Transverse colon (tissue), 4 donors: ENCODE measurements around the gene TMEM86A. TPM values are rescaled to one million over a fixed set of nuclear protein-coding genes. Genes with fewer than 3 reads are reported as not detected.
A peak's percentile ranks its signal among the peaks of the same experiment; 100 is the strongest.

Source experiments
- DNase-seq: peaks from one replicate; pipeline ENCODE4 v3.0.0-alpha.2; 2019
- H3K27ac ChIP-seq, 4 donors: fragments of 200-600 bp; sonication (generic); 2 replicates each; pipeline ENCODE4 v1.5.1; 2016 to 2018; ENCODE audit warnings: inconsistent platforms in 4 of 4
- H3K27me3 ChIP-seq: fragments of 200-600 bp; sonication (generic); 2 replicates; pipeline ENCODE4 v1.5.1; 2017; ENCODE audit warnings: inconsistent platforms
- H3K36me3 ChIP-seq, 4 donors: fragments of 200-600 bp; sonication (generic); 2 replicates each; pipeline ENCODE4 v1.5.1; 2017 to 2019; ENCODE audit warnings: inconsistent platforms in 4 of 4
- H3K4me1 ChIP-seq, 4 donors: fragments of 200-600 bp; sonication (generic); 2 replicates each; pipeline ENCODE4 v1.5.1; 2017 to 2020; ENCODE audit warnings: inconsistent platforms in 4 of 4
- H3K4me3 ChIP-seq, 4 donors: fragments of 200-600 bp; sonication (generic); 1 replicate in 1 of 4; 2 replicates in 3 of 4; pipeline versions ENCODE4 v1.5.1 to v1.6.1; 2017 to 2019; ENCODE audit warnings: inconsistent platforms in 4 of 4
- H3K9me3 ChIP-seq, 2 donors: fragments of 200-600 bp; sonication (generic); 2 replicates each; pipeline ENCODE4 v1.5.1; 2017 to 2019; ENCODE audit warnings: inconsistent platforms in 2 of 2
- EP300 ChIP-seq: sonication (generic); formaldehyde crosslinking; IDR thresholded peaks from one replicate; pipeline ENCODE4 v1.6.1; 2017; ENCODE audit warnings: antibody characterized with exemption, low read depth
- POLR2A ChIP-seq: fragments of 450-650 bp; IDR thresholded peaks from one replicate; pipeline ENCODE4 v1.6.1; 2016; ENCODE audit warnings: antibody characterized with exemption, mild to moderate bottlenecking, moderate library complexity
- POLR2AphosphoS5 ChIP-seq, 3 donors: sonication (generic); formaldehyde crosslinking; IDR thresholded peaks; one replicate each; pipeline ENCODE4 v1.6.1; 2016; ENCODE audit warnings: antibody characterized with exemption in 3 of 3
- WGBS, 2 donors: methylation state at CpG; one replicate each; pipeline ENCODE4 v1.1.5; 2018; ENCODE audit warnings: low coverage in 1 of 2; 5-methylcytosine and 5-hydroxymethylcytosine counted together
- in situ Hi-C, 4 donors: fragments of 200-750 bp; cut with MboI; loops; one replicate each; pipeline versions ENCODE4 v1.15.0 to v1.15.1; 2017; ENCODE audit warnings: low sequenced_read_pairs in 3 of 4, low pct_ligation_motif_present in 1 of 4, low pct_unique_long_range_greater_than_20kb in 1 of 4
- intact Hi-C: fragments of 100-400 bp; cut with DNase I; formaldehyde crosslinking; loops from one replicate; pipeline ENCODE4 v1.15.1; 2023; ENCODE audit warnings: low total_unique reads
- total RNA-seq, 4 donors: library from RNA; depleted of rRNA; stranded (reverse); fragments of >200 nt; gene quantifications; one replicate each; pipeline ENCODE4 v1.1.0, GENCODE V29; 2016
- TF ChIP-seq, protein P1 (sequence below), 5 experiments: fragments of 200-600 bp in 3 of 5; fragments of 450-650 bp in 2 of 5; sonication (generic) in 3 of 5; IDR thresholded peaks; 1 replicate in 2 of 5; 2 replicates in 3 of 5; pipeline ENCODE4 v1.5.1; 2016 to 2017; ENCODE audit warnings: antibody characterized with exemption in 5 of 5, inconsistent platforms in 3 of 5, mild to moderate bottlenecking in 2 of 5, moderate library complexity in 1 of 5

The TMEM86A gene
- total RNA-seq, 4 donors from 2014 or later: 2.6 to 4.9 (median 3.6) TPM

DNA sequence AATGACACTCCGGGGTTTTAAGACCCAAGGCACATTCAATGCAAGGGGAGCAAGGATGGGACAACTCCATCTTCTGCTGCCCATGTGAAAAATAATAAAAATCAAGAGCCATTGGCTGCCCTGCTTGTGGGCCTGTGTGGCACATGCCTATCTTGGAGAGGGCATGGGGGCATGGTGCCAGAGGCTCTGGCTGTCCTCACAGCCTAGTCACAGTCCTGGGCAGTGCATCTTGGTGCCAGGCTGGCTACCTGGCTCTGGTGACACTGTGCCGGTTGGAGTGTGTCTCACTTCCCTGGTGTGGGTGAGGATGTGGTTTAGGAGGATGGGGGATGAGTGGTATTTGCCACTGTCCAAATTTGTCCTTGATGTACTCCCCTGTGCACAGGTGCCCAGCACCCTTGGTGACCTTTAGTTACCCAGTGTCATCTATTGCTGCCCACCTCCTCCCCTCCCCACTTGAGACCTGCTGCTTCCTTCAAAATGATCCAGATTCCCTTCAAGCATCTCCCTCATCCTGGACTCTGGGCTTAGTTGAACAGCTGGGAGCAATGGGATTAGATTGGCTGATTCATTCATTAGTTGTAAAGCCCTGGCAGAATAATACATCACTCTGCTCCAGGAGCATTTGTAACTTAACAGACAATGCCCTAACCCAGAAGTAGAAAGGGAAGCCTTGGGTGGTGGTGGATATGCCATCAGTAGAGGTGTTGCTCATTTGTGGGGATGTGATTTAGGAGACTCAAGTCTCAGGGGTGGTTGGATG is 4.6 kb downstream of the TMEM86A start:
- no peaks in the 10 kb centered on the region for H3K27me3 ChIP-seq
- 82% methylated on average over 2 of the region's 2 CpGs; no CpG with 5 or more reads in 1 of the 2 donors for WGBS, 2 donors
- no peak for DNase-seq

GRCh38 chr11:18704045-18704645 is 5.6 kb downstream of the TMEM86A start:
- 82% methylated on average over 5 of the region's 5 CpGs; no CpG with 5 or more reads in 1 of the 2 donors for WGBS, 2 donors
- Histone ChIP-seq H3K36me3 (no peaks in the 10 kb centered on the region), H3K27me3 (no peaks in the 10 kb centered on the region), H3K4me1 (peaks cover 9 to 30% (median 14%) of the 10 kb centered on the region in 4 donors), H3K4me3 (no peak overlapping the region), H3K27ac (peak overlapping the region in 1 of 4 donors; percentile 44), H3K9me3 (no peaks in the 10 kb centered on the region)
- in situ Hi-C loops (loop anchor here in 2 of 4 donors (5.0 to 10.0 kb wide), 2 partner anchors 67 to 69 kb away; partner anchors contain the start of gene SPTY2D1 (in 1 of the 2)), intact Hi-C loops (no loop called here)
- TF ChIP-seq POLR2AphosphoS5 (IDR thresholded peaks at IDR 0.05): no peak
- TF ChIP-seq, protein P1, sequence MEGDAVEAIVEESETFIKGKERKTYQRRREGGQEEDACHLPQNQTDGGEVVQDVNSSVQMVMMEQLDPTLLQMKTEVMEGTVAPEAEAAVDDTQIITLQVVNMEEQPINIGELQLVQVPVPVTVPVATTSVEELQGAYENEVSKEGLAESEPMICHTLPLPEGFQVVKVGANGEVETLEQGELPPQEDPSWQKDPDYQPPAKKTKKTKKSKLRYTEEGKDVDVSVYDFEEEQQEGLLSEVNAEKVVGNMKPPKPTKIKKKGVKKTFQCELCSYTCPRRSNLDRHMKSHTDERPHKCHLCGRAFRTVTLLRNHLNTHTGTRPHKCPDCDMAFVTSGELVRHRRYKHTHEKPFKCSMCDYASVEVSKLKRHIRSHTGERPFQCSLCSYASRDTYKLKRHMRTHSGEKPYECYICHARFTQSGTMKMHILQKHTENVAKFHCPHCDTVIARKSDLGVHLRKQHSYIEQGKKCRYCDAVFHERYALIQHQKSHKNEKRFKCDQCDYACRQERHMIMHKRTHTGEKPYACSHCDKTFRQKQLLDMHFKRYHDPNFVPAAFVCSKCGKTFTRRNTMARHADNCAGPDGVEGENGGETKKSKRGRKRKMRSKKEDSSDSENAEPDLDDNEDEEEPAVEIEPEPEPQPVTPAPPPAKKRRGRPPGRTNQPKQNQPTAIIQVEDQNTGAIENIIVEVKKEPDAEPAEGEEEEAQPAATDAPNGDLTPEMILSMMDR (IDR thresholded peaks at IDR 0.05): no peak
- no peak for TF ChIP-seq EP300
- no peak for TF ChIP-seq POLR2A
- DNase-seq: no peak

More for the DNA sequence above, 4.6 kb downstream of the TMEM86A start:
- Histone ChIP-seq H3K4me3 (no peak overlapping the region), H3K36me3 (no peaks in the 10 kb centered on the region), H3K27ac (no peak overlapping the region), H3K9me3 (no peaks in the 10 kb centered on the region), H3K4me1 (peaks cover 9 to 33% (median 17%) of the 10 kb centered on the region in 4 donors)
- TF ChIP-seq, protein P1 (IDR thresholded peaks at IDR 0.05): no peak
- no peak for TF ChIP-seq POLR2A
- TF ChIP-seq EP300: no peak
- in situ Hi-C loops: loop anchor here in 2 of 4 donors (5.0 to 10.0 kb wide), 2 partner anchors 66 to 68 kb away; partner anchors contain the start of gene SPTY2D1 (in 1 of the 2)
- intact Hi-C loops: no loop called here

- Histone ChIP-seq H3K4me3 (no peak overlapping the region), H3K27me3 (no peaks in the 10 kb centered on the region), H3K9me3 (no peaks in the 10 kb centered on the region), H3K27ac (peak overlapping the region in 1 of 4 donors; percentile 44), H3K4me1 (peaks cover 9 to 25% (median 12%) of the 10 kb centered on the region in 4 donors), H3K36me3 (no peaks in the 10 kb centered on the region)
- no peak for DNase-seq
- intact Hi-C loops: no loop called here
- WGBS, 2 donors: 17 to 39% methylated on average over 1 of the region's 1 CpG
- in situ Hi-C loops: loop anchor here in 2 of 4 donors (5.0 to 10.0 kb wide), 2 partner anchors 67 to 70 kb away; partner anchors contain the start of gene SPTY2D1 (in 1 of the 2)
- TF ChIP-seq POLR2AphosphoS5 (IDR thresholded peaks at IDR 0.05): no peak
- no peak for TF ChIP-seq POLR2A
- TF ChIP-seq EP300: no peak
- TF ChIP-seq, protein P1 (IDR thresholded peaks at IDR 0.05): no peak
Measured at GRCh38 chr11:18704698-18705097, 6.1 kb downstream of the TMEM86A start.

DNA sequence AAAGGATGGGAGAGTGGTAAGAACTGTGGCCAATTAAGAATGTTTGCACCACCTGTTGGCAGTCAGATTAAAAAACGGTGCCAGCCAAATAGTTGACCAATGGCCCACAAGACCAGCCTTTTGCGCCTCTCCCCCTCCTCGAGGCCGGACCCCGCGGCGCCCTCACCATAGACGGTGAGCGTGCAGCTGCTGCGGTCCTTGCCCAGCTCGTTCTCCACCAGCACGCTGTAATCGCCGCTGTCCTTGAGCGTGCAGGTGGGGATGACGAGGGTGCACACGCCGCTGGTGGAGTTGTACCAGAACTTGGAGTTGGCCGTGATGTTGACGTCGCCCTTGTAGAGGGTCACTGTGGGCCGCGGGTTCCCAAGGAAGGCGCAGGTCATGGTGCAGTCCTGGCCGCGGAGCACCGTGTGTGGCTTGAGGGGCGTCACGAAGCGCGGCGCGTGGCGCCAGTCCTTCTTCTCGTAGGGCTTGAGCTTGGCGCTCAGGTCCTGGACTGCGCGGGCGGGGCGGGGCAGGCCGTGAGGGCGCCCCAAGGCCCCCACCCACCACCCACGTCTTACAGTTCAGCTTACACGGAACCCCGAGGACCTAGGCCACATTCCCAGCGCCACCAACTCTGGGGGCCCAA is 7.2 kb downstream of the TMEM86A start:
- intact Hi-C loops: no loop called here
- Histone ChIP-seq H3K36me3 (no peaks in the 10 kb centered on the region), H3K9me3 (no peaks in the 10 kb centered on the region), H3K4me1 (peaks cover 9 to 19% (median 12%) of the 10 kb centered on the region in 4 donors), H3K4me3 (peak overlapping the region; percentile 36 to 59 (median 46)), H3K27me3 (no peaks in the 10 kb centered on the region), H3K27ac (peak overlapping the region; percentile 59 to 78 (median 70))
- WGBS, 2 donors: 2% methylated on average over 30 of the region's 46 CpGs; no CpG with 5 or more reads in 1 of the 2 donors
- in situ Hi-C loops: loop anchor here in 1 of 4 donors (10.0 kb wide), 1 partner anchor 71 kb away; the partner anchor contains the start of gene SPTY2D1
- DNase-seq: peak; percentile 37
- no peak for TF ChIP-seq EP300
- TF ChIP-seq, protein P1 (IDR thresholded peaks at IDR 0.05): no peak
- TF ChIP-seq POLR2AphosphoS5 (IDR thresholded peaks at IDR 0.05): no peak
- no peak for TF ChIP-seq POLR2A
